ENCODE data around the gene DNAJB8.

Gene DNAJB8

GRCh38 chr3:128482666-128483656, 16.3 kb upstream of the DNAJB8 start:
- no peak for DNase-seq

GRCh38 chr3:128482175-128482574, 15.5 kb upstream of the DNAJB8 start:
- DNase-seq: no peak

GRCh38 chr3:128481438-128481942, 14.8 kb upstream of the DNAJB8 start:
- DNase-seq: no peak

- DNase-seq: no peak
Observed at GRCh38 chr3:128480717-128481437, 14.2 kb upstream of the DNAJB8 start.

GRCh38 chr3:128480278-128480677, 13.6 kb upstream of the DNAJB8 start:
- no peak for DNase-seq

- DNase-seq: no peak
Observed at GRCh38 chr3:128479558-128480086, 12.9 kb upstream of the DNAJB8 start.

GRCh38 chr3:128478576-128479506, 12.2 kb upstream of the DNAJB8 start:
- no peak for DNase-seq

GRCh38 chr3:128476659-128477058, 10.0 kb upstream of the DNAJB8 start:
- no peak for DNase-seq

- DNase-seq: no peak
Observed at GRCh38 chr3:128475355-128475754, 8.7 kb upstream of the DNAJB8 start.

- DNase-seq: no peak
Observed at GRCh38 chr3:128473737-128474136, 7.0 kb upstream of the DNAJB8 start.

- DNase-seq: no peak
Observed at GRCh38 chr3:128473180-128473519, 6.5 kb upstream of the DNAJB8 start.

- no peak for DNase-seq
Observed at GRCh38 chr3:128472449-128473179, 5.9 kb upstream of the DNAJB8 start.

GRCh38 chr3:128471720-128472119, 5.0 kb upstream of the DNAJB8 start:
- no peak for DNase-seq

GRCh38 chr3:128471110-128471509, 4.4 kb upstream of the DNAJB8 start:
- no peak for DNase-seq

GRCh38 chr3:128470134-128470899, 3.6 kb upstream of the DNAJB8 start:
- DNase-seq: no peak

GRCh38 chr3:128469556-128469955, 2.9 kb upstream of the DNAJB8 start:
- no peak for DNase-seq

- no peak for DNase-seq
Observed at GRCh38 chr3:128468791-128469527, 2.3 kb upstream of the DNAJB8 start.

- DNase-seq: no peak
Observed at GRCh38 chr3:128468285-128468790, 1.6 kb upstream of the DNAJB8 start.

GRCh38 chr3:128464702-128465101, 2.0 kb downstream of the DNAJB8 start:
- no peak for DNase-seq

GRCh38 chr3:128464188-128464587, 2.5 kb downstream of the DNAJB8 start:
- no peak for DNase-seq
